ENCODE measurements around the gene HIF3A.

- no peak for TF ChIP-seq CTCF (IDR thresholded peaks at IDR 0.05)
- no peak for TF ChIP-seq POLR2AphosphoS5 (IDR thresholded peaks at IDR 0.05)
These were observed 43.3 kb downstream of the HIF3A start for GRCh38 chr19:46340051-46340659.
